ENCODE data around the gene ESAM.

The ESAM gene

GRCh38 chr11:124727474-124727873 is 34.6 kb downstream of the ESAM start:
- FAIRE-seq = no peak

GRCh38 chr11:124725719-124726105 is 36.4 kb downstream of the ESAM start:
- no peak for FAIRE-seq

- FAIRE-seq = no peak
Observed at GRCh38 chr11:124724979-124725718, 36.9 kb downstream of the ESAM start.

- FAIRE-seq = no peak
Observed at GRCh38 chr11:124722176-124722575, 39.9 kb downstream of the ESAM start.

- no peak for FAIRE-seq
Observed at GRCh38 chr11:124719534-124719933, 42.6 kb downstream of the ESAM start.

GRCh38 chr11:124718801-124719200 is 43.3 kb downstream of the ESAM start:
- no peak for FAIRE-seq

GRCh38 chr11:124717786-124718651 is 44.1 kb downstream of the ESAM start:
- no peak for FAIRE-seq

- no peak for FAIRE-seq
Observed at GRCh38 chr11:124717421-124717785, 44.7 kb downstream of the ESAM start.

GRCh38 chr11:124716591-124716990 is 45.5 kb downstream of the ESAM start:
- FAIRE-seq = no peak

- FAIRE-seq = no peak
Observed at GRCh38 chr11:124712392-124712791, 49.7 kb downstream of the ESAM start.

- no peak for FAIRE-seq
Observed at GRCh38 chr11:124707829-124708228, 54.3 kb downstream of the ESAM start.
